Measurements from ENCODE around the gene LRP1B.

DNA sequence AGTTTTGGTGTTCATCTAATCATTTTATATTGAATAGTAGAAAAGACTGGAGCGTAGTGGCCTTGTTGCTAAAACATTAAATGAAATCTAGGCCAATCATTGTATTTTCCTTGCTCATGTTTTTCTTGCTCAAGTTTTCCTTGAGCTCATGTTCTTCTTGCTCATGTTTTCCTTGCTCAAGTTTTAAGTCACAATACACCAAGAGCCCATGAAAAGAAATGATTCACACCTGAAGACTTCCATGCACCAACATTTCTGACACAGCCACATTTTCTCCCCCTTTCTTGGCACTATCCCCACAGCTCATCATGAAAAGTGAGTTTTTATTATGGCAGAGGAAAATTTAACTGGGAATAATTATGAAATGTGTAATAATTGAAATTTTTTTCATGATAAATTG lies 92.0 kb downstream of the LRP1B start:
- TF ChIP-seq CTCF (IDR thresholded peaks at IDR 0.05): no peak
- no peak for TF ChIP-seq POLR2A (IDR thresholded peaks at IDR 0.05)

Data from right lobe of liver (tissue), 4 donors.